HepG2 (cell line): Measurements from ENCODE around the gene C18orf63. TPM values are rescaled to one million over a fixed set of nuclear protein-coding genes. Genes with fewer than 3 reads are reported as not detected.
A peak's percentile ranks its signal among the peaks of the same experiment; 100 is the strongest.

ENCODE experiments used
- CBX2 ChIP-seq, 2 experiments: fragments of 200-600 bp in 1 of 2; sonication (generic); formaldehyde crosslinking in 1 of 2; IDR thresholded peaks; 2 replicates each; pipeline versions ENCODE4 v1.7.0 to v1.8.1; 2018 to 2022; ENCODE audit warnings: low read depth in 2 of 2, low read length in 1 of 2, mild to moderate bottlenecking in 1 of 2, missing genetic modification reagents in 1 of 2
- KDM6A ChIP-seq: IDR thresholded peaks from 2 replicates; pipeline ENCODE4 v1.6.1; 2016; ENCODE audit warnings: low read depth
- MATR3 ChIP-seq: sonication (generic); formaldehyde crosslinking; IDR thresholded peaks from 2 replicates; pipeline ENCODE4 v1.4.0; 2020; ENCODE audit warnings: missing genetic modification reagents
- SOX13 ChIP-seq, 3 experiments: fragments of 450-650 bp in 1 of 3; sonication (generic) in 1 of 3; formaldehyde crosslinking in 1 of 3; IDR thresholded peaks in 2 of 3; conservative IDR thresholded peaks in 1 of 3; 2 replicates each; pipeline versions ENCODE4 v1.5.0 to v1.6.1; 2016 to 2020; ENCODE audit warnings: antibody characterized with exemption in 1 of 3, mild to moderate bottlenecking in 1 of 3, missing compliant biosample characterization in 1 of 3, missing genetic modification reagents in 1 of 3, moderate library complexity in 1 of 3
- SRSF9 ChIP-seq: fragments of 200-400 bp; formaldehyde crosslinking; IDR thresholded peaks from 2 replicates; pipeline ENCODE4 v1.6.1; 2018; ENCODE audit warnings: borderline replicate concordance, mild to moderate bottlenecking, low read depth, low read length; ENCODE audit not compliant: insufficient read depth, poor library complexity, severe bottlenecking
- TOE1 ChIP-seq: sonication (generic); formaldehyde crosslinking; IDR thresholded peaks from 2 replicates; pipeline ENCODE4 v1.4.0; 2020; ENCODE audit warnings: mild to moderate bottlenecking, missing genetic modification reagents
- ZBTB21 ChIP-seq: sonication (generic); formaldehyde crosslinking; IDR thresholded peaks from 2 replicates; pipeline ENCODE4 v1.4.0; 2020; ENCODE audit warnings: missing genetic modification reagents
- ZFP36L1 ChIP-seq: sonication (generic); formaldehyde crosslinking; IDR thresholded peaks from 2 replicates; pipeline ENCODE4 v1.8.0; 2022; ENCODE audit warnings: mild to moderate bottlenecking, missing genetic modification reagents, moderate library complexity
- ZNF260 ChIP-seq: sonication (generic); formaldehyde crosslinking; IDR thresholded peaks from 2 replicates; pipeline ENCODE4 v1.4.0; 2020; ENCODE audit warnings: missing genetic modification reagents, low read depth, mild to moderate bottlenecking, borderline replicate concordance
- ZNF264 ChIP-seq: sonication (generic); formaldehyde crosslinking; IDR thresholded peaks from 2 replicates; pipeline ENCODE4 v1.4.0; 2020; ENCODE audit warnings: missing genetic modification reagents
- ZNF350 ChIP-seq: sonication (generic); formaldehyde crosslinking; IDR thresholded peaks from 2 replicates; pipeline ENCODE4 v1.4.0; 2020; ENCODE audit warnings: mild to moderate bottlenecking, low read depth, missing genetic modification reagents, borderline replicate concordance
- ZNF547 ChIP-seq: sonication (generic); formaldehyde crosslinking; IDR thresholded peaks from 2 replicates; pipeline ENCODE4 v1.5.1; 2020; ENCODE audit warnings: mild to moderate bottlenecking, missing genetic modification reagents
- ZNF761 ChIP-seq: sonication (generic); formaldehyde crosslinking; conservative IDR thresholded peaks from 2 replicates; pipeline ENCODE4 v1.4.0; 2020; ENCODE audit warnings: mild to moderate bottlenecking, missing genetic modification reagents
- ZNF768 ChIP-seq: sonication (generic); formaldehyde crosslinking; IDR thresholded peaks from 2 replicates; pipeline ENCODE4 v1.4.0; 2020; ENCODE audit warnings: missing genetic modification reagents
- ZNF850 ChIP-seq: sonication (generic); formaldehyde crosslinking; conservative IDR thresholded peaks from 2 replicates; pipeline ENCODE4 v1.9.0; 2021; ENCODE audit warnings: mild to moderate bottlenecking, missing genetic modification reagents
- polyA plus RNA-seq, 8 experiments: library from polyadenylated mRNA; depleted of rRNA in 3 of 8; stranded (reverse) in 7 of 8; unstranded in 1 of 8; fragments of >200 nt; fragmentation: Illumina TruSeq in 4 of 8; extraction: Trizol in 4 of 8; gene quantifications; 2 replicates each; pipeline versions ENCODE4 v1.2.1 to v1.2.3, GENCODE V29; 2011 to 2016; ENCODE audit warnings: low read depth in 4 of 8, missing spikeins in 1 of 8, mixed read lengths in 1 of 8; ENCODE audit not compliant: insufficient read depth in 1 of 8
- total RNA-seq, 5 experiments: library from RNA; depleted of rRNA; stranded (reverse); fragments of >200 nt; fragmentation: Illumina TruSeq; extraction: Trizol; gene quantifications; 2 replicates each; pipeline ENCODE4 v1.2.3, GENCODE V29; 2016; ENCODE audit warnings: low read depth in 1 of 5
- TF ChIP-seq, protein P1 (sequence below): sonication (generic); formaldehyde crosslinking; IDR thresholded peaks from 2 replicates; pipeline ENCODE4 v1.4.0; 2020; ENCODE audit warnings: missing genetic modification reagents
- TF ChIP-seq, protein P2 (sequence below): sonication (generic); formaldehyde crosslinking; IDR thresholded peaks from 2 replicates; pipeline ENCODE4 v1.4.0; 2020; ENCODE audit warnings: missing genetic modification reagents

The C18orf63 gene
- total and polyA plus RNA-seq, 2 of the 13 experiments (the other 11 are each of a cell fraction or from before 2014, with no cell fraction given) = 0.01 TPM; not detected in 1

DNA sequence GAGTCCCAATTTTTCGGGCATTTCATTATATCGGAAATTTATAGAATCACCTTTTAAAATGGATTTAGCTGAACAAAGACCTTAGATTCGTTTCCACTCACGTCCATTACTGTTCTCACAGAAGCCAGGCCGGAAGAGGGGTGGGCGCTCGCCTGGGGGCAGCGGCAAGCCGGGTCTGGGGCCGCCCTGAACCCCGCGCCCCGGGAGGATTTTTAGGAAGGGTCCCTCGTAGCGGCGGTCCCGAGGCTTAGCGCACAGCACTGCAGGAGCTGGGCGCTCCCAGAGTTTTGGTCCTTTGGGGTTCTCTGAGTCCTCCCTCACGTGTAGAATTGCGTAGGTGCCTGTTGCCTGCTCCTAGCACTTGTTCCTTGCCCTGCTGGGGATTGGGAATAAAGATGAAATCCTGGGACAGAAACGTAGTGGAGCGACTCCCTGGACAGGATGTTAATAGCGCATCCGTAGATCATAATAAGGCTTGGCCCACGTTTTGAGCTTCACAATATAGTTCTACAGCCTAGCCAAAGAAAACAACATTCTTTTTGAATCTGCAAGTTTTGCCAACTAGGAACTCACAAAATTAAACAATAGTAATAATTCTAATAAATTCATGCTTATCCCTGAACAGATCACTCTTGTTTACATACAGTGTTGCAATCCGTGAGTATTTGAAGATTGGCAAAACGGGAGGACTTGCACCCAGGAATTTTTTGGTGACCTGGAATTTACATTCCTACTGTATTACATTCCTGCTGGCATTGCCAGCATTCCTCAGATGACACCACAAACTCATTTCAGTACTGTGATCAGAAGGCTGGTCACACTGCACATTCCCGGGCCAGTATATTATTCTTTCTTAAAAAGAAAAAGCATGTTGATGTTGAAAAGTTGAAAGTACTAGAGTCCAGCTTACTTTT lies 875 bp downstream of the C18orf63 start (continued):
- no peak for TF ChIP-seq ZBTB21 (CRISPR knock-in tag)
- TF ChIP-seq, protein P1, sequence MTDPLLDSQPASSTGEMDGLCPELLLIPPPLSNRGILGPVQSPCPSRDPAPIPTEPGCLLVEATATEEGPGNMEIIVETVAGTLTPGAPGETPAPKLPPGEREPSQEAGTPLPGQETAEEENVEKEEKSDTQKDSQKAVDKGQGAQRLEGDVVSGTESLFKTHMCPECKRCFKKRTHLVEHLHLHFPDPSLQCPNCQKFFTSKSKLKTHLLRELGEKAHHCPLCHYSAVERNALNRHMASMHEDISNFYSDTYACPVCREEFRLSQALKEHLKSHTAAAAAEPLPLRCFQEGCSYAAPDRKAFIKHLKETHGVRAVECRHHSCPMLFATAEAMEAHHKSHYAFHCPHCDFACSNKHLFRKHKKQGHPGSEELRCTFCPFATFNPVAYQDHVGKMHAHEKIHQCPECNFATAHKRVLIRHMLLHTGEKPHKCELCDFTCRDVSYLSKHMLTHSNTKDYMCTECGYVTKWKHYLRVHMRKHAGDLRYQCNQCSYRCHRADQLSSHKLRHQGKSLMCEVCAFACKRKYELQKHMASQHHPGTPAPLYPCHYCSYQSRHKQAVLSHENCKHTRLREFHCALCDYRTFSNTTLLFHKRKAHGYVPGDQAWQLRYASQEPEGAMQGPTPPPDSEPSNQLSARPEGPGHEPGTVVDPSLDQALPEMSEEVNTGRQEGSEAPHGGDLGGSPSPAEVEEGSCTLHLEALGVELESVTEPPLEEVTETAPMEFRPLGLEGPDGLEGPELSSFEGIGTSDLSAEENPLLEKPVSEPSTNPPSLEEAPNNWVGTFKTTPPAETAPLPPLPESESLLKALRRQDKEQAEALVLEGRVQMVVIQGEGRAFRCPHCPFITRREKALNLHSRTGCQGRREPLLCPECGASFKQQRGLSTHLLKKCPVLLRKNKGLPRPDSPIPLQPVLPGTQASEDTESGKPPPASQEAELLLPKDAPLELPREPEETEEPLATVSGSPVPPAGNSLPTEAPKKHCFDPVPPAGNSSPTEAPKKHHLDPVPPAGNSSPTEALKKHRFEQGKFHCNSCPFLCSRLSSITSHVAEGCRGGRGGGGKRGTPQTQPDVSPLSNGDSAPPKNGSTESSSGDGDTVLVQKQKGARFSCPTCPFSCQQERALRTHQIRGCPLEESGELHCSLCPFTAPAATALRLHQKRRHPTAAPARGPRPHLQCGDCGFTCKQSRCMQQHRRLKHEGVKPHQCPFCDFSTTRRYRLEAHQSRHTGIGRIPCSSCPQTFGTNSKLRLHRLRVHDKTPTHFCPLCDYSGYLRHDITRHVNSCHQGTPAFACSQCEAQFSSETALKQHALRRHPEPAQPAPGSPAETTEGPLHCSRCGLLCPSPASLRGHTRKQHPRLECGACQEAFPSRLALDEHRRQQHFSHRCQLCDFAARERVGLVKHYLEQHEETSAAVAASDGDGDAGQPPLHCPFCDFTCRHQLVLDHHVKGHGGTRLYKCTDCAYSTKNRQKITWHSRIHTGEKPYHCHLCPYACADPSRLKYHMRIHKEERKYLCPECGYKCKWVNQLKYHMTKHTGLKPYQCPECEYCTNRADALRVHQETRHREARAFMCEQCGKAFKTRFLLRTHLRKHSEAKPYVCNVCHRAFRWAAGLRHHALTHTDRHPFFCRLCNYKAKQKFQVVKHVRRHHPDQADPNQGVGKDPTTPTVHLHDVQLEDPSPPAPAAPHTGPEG (CRISPR knock-in tag) = no peak
- no peak for TF ChIP-seq ZFP36L1 (CRISPR knock-in tag)
- TF ChIP-seq ZNF547 (CRISPR knock-in tag) = no peak
- TF ChIP-seq, protein P2, sequence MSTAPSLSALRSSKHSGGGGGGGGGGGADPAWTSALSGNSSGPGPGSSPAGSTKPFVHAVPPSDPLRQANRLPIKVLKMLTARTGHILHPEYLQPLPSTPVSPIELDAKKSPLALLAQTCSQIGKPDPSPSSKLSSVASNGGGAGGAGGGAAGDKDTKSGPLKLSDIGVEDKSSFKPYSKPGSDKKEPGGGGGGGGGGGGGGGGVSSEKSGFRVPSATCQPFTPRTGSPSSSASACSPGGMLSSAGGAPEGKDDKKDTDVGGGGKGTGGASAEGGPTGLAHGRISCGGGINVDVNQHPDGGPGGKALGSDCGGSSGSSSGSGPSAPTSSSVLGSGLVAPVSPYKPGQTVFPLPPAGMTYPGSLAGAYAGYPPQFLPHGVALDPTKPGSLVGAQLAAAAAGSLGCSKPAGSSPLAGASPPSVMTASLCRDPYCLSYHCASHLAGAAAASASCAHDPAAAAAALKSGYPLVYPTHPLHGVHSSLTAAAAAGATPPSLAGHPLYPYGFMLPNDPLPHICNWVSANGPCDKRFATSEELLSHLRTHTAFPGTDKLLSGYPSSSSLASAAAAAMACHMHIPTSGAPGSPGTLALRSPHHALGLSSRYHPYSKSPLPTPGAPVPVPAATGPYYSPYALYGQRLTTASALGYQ = no peak
- no peak for TF ChIP-seq ZNF761
- 0 out of 2 replicates have a peak, but pooled peaks have one; percentile 36 for TF ChIP-seq KDM6A (CRISPR knock-in tag)
- TF ChIP-seq ZNF350 (CRISPR knock-in tag) = no peak
- TF ChIP-seq ZNF264 (CRISPR knock-in tag) = 0 out of 2 replicates have a peak, but pooled peaks have one; percentile 23
- no peak for TF ChIP-seq SRSF9
- no peak for TF ChIP-seq MATR3 (CRISPR knock-in tag)
- no peak for TF ChIP-seq TOE1
- no peak for TF ChIP-seq SOX13 (IDR thresholded peaks at IDR 0.05)
- peak in 1 of 2 experiments; percentile 83; a peak in 2 of 4 replicates for TF ChIP-seq SOX13 (CRISPR knock-in tag; conservative IDR thresholded peaks at IDR 0.05 in 1 of 2, IDR thresholded peaks at IDR 0.05 in 1 of 2)
- TF ChIP-seq ZNF768 (CRISPR knock-in tag) = no peak
- no peak for TF ChIP-seq CBX2 (IDR thresholded peaks at IDR 0.05; ENCODE audit: low read depth, low read length)
- no peak for TF ChIP-seq CBX2 (CRISPR knock-in tag; IDR thresholded peaks at IDR 0.05; ENCODE audit: low read depth)
- no peak for TF ChIP-seq ZNF850 (CRISPR knock-in tag)
- no peak for TF ChIP-seq ZNF260
